ENCODE results near the gene PPM1H.
"Not testable (repeated sequence)": the region's sequence is repeated elsewhere in the genome, so short reads cannot be mapped to it uniquely, and the experiment has no call there.

The PPM1H gene

DNA sequence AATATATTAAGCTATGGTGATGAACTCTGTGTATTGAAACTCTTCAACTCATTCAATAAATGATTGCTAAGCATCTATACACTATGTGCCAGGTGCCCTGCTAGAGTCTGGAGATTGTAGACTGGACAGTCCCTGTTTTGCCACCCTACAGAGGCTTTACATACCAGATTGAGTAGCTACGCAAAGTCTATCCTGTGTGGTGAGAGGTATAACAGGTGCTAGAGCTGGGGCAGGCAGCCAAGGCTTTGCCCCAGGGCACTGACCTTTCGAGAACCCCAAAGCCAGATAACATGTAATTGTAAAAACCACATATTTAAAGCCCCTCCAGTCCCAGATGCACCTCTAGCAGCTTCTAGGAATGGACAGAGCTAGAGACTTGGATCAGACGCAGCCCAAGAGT is 52.8 kb downstream of the PPM1H start:
- TF ChIP-seq ZNF274 (IDR thresholded peaks at IDR 0.05; ENCODE audit: low read depth, low read length): no peak
- no peak overlapping the region for H3K4me3 ChIP-seq (ENCODE audit: low read length)

DNA sequence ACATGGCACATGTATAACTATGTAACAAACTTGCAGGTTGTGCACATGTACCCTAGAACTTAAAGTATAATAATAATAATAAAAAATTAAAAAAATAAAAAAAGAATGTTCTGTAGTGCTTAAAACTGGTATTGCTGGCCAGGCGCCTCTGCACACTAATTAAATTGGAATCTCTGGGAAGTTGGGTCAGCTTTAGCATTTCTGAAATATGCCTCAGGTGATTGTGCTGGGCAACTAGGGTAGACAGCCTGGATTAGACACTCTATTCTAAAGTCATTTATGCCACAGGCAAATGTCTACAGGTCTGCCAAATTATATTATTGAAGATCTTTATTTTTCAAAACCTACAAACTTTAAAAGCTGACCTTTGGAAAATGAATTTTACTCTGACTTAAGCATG is 55.3 kb downstream of the PPM1H start:
- no peak for TF ChIP-seq ZNF274 (IDR thresholded peaks at IDR 0.05; ENCODE audit: low read depth, low read length)
- no peak overlapping the region for H3K4me3 ChIP-seq (ENCODE audit: low read length)

DNA sequence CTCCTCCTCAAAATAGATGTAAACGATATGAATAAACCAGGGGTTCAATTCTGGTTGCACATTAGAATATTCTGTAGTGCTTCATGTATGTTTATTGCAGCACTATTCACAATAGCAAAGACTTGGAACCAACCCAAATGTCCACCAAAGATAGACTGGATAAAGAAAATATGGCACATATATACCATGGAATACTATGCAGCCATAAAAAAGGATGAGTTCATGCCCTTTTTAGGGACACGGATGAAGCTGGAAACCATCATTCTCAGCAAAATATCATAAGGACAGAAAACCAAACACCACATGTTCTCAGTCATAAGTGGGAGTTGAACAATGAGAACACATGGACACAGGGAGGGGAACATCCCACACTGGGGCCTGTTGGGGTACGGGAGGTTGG is 55.7 kb downstream of the PPM1H start:
- H3K4me3 ChIP-seq (ENCODE audit: low read length): not testable (repeated sequence)

DNA sequence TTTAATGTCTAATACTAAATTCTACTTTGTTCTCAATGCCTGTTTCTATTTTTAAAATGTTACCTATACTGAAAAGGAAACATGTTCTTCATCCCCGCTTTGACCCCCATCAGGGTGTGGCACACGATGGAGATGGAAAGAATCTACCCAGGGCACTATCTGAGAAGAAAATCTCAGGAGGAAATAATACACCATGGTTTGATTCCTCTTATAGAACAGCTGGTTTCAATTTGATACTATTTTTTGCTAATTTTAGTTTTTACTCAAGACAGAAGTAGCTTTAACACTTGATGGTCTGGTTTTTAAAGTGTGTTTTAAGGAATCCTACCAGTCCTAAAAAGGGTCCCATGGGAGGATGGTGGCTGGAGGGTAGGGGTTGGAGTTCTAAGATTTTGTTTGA is 56.7 kb downstream of the PPM1H start:
- H3K4me3 ChIP-seq (ENCODE audit: low read length): no peak overlapping the region

DNA sequence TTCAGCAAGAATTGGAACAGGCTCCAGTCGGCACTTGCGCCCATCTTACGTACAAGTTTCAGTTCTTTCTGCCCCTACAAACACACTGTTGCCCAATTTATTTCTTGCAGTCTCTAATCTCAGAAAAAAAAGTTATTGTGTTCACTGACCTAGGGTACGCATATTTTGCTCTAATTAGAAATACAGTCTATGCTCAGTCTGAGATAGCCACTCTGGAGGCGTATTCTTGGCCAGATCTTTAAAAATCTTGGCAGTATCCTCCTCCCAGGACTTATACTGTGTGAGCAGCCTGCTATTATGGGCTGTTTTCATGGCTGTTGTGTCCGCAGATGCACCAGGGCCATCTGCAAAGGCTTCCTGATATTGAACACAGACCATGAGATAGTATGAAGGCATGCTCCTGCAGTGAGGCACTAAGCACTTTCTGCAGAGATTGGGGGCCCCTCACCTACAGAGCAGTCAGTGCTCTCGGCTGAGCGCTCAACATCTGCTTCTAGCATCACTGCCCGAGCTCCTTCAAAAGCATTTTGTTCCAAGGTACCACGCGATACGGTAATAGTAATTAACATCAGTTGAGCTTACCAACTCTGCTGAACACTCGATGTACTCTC is 57.9 kb downstream of the PPM1H start:
- TF ChIP-seq ZNF274 (IDR thresholded peaks at IDR 0.05; ENCODE audit: low read depth, low read length): no peak
- no peak overlapping the region for H3K4me3 ChIP-seq (ENCODE audit: low read length)

More for the DNA sequence above, 56.7 kb downstream of the PPM1H start:
- TF ChIP-seq ZNF274 (IDR thresholded peaks at IDR 0.05; ENCODE audit: low read depth, low read length): no peak

DNA sequence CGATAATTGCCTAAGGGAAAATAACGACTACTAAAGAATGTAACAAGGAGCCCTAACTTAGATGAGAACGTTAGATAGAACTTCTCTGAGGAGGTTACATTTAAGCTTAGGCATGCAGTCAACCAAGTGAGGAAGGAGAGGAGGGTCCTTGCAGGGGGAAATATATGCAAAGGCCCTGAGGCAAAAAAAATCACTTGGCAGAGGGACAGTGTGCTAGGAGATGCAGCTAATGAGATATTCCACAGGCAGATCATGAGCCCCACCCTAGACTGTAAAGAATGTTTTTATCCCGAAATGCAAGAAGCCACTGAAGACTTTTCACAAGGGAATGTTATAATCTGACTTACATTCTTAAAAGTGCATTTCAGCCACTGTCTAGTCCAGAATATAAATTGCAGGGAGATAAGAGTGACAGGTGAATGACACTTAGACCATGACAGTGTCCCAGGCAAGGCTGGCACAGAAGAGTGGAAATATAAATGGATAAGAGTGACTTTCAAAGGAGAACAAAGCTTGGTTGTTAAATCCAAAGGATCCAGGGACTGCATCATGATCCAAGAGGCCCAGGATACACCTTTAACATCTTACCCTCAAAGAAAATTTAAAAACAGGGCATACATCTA is 61.0 kb downstream of the PPM1H start:
- no peak overlapping the region for H3K4me3 ChIP-seq (ENCODE audit: low read length)
- no peak for TF ChIP-seq ZNF274 (IDR thresholded peaks at IDR 0.05; ENCODE audit: low read depth, low read length)

DNA sequence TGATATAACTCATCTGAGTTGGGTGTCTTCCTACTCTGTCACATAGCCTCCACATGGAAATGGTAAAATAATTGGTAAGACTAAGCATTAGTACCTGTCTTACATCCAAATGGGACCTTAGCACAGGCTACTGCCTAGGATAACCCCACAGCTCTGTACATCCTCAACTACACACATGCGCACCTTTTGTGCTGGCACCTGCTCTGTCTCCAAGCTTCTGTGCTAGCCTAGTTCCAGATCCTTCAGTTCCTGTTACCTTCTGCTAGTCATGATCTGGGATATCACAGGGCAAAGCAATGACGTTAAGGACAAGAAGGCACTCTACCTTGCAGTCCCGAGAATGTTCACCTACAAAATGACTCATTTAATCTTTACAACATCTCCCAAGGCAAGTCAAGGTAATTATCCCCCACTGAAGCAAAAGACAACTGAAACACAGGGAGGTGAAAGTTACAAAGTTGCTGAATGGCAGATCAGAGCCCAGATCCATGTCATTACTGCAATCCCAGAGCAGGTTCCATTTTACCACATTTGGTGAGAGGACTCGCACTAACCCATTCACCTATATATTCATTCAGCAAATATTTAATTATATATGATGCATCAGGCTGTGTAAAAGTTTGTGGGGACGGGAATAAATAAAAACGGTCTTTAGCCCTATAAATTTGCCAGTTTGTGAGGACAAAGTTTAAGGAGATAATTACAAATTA is 61.7 kb downstream of the PPM1H start:
- no peak overlapping the region for H3K4me3 ChIP-seq (ENCODE audit: low read length)
- no peak for TF ChIP-seq ZNF274 (IDR thresholded peaks at IDR 0.05; ENCODE audit: low read depth, low read length)

DNA sequence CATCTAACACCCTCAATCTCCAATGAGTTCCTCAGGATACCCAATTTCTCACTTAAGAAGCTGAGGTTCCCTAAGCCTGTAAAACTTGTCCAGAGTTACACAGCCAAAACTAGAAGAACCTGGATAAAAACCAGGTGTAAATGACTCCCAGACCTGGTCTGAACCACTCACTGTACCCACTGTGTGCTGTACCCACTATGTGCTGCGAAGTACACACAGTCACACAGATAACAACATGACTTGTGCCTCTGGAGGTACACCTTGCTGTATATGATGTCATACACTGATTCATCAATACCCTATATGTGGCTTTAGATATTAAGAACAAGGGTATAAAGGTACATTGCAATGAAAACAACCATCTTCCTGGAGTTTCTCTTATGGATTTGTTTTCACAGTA is 66.1 kb downstream of the PPM1H start:
- TF ChIP-seq ZNF274 (IDR thresholded peaks at IDR 0.05; ENCODE audit: low read depth, low read length): no peak
- no peak overlapping the region for H3K4me3 ChIP-seq (ENCODE audit: low read length)

DNA sequence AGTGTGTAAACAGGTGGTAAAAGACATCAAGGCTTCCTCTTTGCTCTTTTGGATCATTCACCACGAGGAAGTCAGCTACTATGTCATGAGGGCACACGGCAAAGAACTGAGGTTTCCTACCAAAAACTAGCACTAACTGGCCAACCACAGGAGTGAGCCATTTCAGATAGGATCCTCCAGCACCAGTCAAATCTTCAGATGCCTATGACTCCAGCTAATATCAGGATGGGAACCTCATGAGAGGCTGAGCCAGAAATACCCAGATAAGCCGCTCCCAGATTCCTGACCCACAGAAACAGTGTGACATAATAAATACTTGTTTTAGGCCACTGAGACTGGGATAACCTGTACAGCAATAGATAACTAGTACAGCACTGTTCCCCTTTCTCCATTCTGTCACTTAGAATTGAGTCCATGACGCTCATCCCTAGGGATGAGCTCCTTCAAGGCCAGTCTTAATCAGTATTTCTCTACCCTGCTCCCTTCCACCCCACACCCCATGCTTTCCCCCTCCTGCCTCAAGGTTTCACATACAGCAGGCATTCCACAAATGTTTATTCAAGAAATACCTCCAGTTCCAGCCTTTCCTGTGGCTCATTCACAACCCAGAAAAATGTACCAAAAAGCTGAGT is 68.4 kb downstream of the PPM1H start:
- no peak overlapping the region for H3K4me3 ChIP-seq (ENCODE audit: low read length)
- TF ChIP-seq ZNF274 (IDR thresholded peaks at IDR 0.05; ENCODE audit: low read depth, low read length): no peak

DNA sequence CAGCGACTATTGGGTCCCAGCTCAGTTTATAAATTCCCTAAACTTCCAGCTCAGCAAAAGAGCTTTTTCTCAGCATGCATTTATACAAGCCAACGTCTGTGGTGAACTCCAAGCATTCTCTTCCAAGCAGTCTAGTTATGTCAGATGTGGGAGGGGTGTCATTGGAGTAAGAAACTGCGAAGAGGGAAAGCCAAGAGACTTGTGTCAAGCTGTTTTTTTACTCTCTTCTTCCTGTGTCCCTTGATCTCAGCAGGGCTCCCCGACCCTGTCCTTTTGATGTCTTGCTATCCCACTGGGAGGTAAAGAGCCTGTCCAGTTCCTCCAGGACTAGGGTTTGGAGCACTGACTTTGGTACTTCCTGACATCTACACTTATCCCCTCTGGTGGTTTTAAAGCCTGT is 69.0 kb downstream of the PPM1H start:
- no peak for TF ChIP-seq ZNF274 (IDR thresholded peaks at IDR 0.05; ENCODE audit: low read depth, low read length)

DNA sequence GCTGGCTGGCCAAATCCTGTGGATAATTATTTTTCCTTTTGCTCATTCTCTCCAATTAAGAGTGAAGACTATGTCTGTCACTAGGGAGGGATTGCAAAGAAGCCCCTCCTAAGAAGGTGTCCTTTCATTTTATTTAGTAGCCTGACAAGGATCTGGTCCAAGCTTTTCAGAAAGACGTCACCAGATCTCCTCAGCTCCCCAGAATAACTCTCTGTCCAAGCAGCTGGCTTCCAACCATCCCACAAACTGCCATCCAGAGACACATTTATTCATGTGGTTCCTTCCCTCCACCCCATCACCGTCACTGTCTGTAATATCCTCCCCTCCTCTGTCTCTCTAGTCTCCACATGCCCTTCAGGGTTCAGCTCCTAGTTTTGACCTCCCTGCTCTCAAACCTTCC is 69.9 kb downstream of the PPM1H start:
- TF ChIP-seq ZNF274 (IDR thresholded peaks at IDR 0.05; ENCODE audit: low read depth, low read length): no peak
- no peak overlapping the region for H3K4me3 ChIP-seq (ENCODE audit: low read length)

More for the DNA sequence above, 69.0 kb downstream of the PPM1H start:
- H3K4me3 ChIP-seq (ENCODE audit: low read length): no peak overlapping the region

DNA sequence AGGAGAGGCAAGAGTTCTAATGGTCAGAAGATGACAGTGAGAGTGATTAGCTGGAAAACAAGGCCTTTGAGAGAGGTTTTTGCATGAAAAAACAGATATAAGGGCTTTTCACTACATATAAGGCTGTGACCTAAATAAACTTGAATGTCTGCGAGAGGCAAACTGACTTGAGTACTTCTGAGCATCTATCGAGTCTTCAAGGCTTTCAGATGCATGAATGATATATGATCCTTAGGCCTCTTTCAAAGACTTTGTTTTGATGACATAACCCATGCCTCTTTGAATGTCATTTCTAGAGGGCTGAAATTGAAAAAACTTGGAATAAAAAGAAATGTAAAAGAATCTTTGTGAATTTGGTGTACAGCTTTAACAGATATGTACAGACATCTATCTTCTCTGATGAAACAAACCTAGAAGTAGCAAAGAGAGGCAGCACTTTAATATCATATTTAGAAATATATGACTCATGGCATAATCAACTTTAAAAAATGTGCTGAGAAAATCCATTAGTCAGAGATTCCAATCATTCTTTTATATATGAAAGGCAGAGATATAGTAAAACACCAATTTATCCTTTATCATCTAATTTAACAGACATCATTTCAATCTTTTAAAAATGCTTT is 72.6 kb downstream of the PPM1H start:
- TF ChIP-seq ZNF274 (IDR thresholded peaks at IDR 0.05; ENCODE audit: low read depth, low read length): no peak
- H3K4me3 ChIP-seq (ENCODE audit: low read length): no peak overlapping the region

DNA sequence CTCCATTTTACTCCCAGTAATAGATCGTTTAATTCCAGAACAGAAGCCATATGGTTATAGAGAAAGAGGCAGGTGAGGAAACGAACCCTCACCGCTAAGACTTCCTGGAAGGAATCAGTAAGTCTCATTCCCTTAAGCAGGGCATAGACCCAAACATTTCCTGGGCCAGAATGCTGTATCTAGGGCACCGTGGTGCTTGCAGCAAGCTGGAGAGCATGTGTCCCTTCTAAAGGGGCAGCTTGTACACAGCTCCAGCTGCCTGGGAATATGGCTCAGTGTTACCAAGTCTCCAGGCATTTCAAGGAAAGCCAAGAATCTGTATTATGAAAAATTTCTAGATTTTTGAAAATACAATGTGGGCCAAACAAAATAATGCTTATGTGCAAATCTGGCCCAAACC is 73.4 kb downstream of the PPM1H start:
- no peak overlapping the region for H3K4me3 ChIP-seq (ENCODE audit: low read length)
- no peak for TF ChIP-seq ZNF274 (IDR thresholded peaks at IDR 0.05; ENCODE audit: low read depth, low read length)

Data from GM08714 (cell line).